GM19324 (cell line): ENCODE measurements around the gene SDC4.
A peak's percentile ranks its signal among the peaks of the same experiment; 100 is the strongest.
"Not testable (repeated sequence)": the region's sequence is repeated elsewhere in the genome, so short reads cannot be mapped to it uniquely, and the experiment has no call there.

Experiments used
- ATAC-seq: cut with Tn5 transposase; IDR thresholded peaks from one replicate; pipeline ENCODE4 v1.9.1; 2021; ENCODE audit warnings: mild to moderate bottlenecking, moderate library complexity; ENCODE audit not compliant: unreplicated experiment, low FRiP score

The SDC4 gene

GRCh38 chr20:45365444-45365970, 17.3 kb upstream of the SDC4 start:
- no peak for ATAC-seq

- no peak for ATAC-seq
Observed at GRCh38 chr20:45363611-45364492, 15.6 kb upstream of the SDC4 start.

GRCh38 chr20:45362804-45363610, 14.8 kb upstream of the SDC4 start, which contains the start of gene SYS1:
Gene SYS1 (plus strand): TSS chr20:45363156. CDS start chr20:45363532, 376 bp downstream.
- ATAC-seq, result peak; percentile 91

GRCh38 chr20:45361793-45362192, 13.6 kb upstream of the SDC4 start:
- ATAC-seq, result no peak

GRCh38 chr20:45359406-45360148, 11.4 kb upstream of the SDC4 start:
- ATAC-seq, result no peak

- no peak for ATAC-seq
Observed at GRCh38 chr20:45359069-45359405, 10.8 kb upstream of the SDC4 start.

- ATAC-seq, result no peak
Observed at GRCh38 chr20:45358282-45359068, 10.3 kb upstream of the SDC4 start.

- no peak for ATAC-seq
Observed at GRCh38 chr20:45355209-45356084, 7.2 kb upstream of the SDC4 start.

GRCh38 chr20:45354423-45355208, 6.4 kb upstream of the SDC4 start:
- ATAC-seq, result no peak

- ATAC-seq, result no peak
Observed at GRCh38 chr20:45353746-45354145, 5.5 kb upstream of the SDC4 start.

GRCh38 chr20:45352729-45353128, 4.5 kb upstream of the SDC4 start:
- no peak for ATAC-seq

GRCh38 chr20:45350795-45351194, 2.6 kb upstream of the SDC4 start:
- ATAC-seq, result not testable (repeated sequence)

GRCh38 chr20:45350217-45350616, 2.0 kb upstream of the SDC4 start:
- ATAC-seq, result no peak

GRCh38 chr20:45347297-45347935, 808 bp downstream of the SDC4 start:
- ATAC-seq, result no peak

GRCh38 chr20:45346851-45347250, 1.4 kb downstream of the SDC4 start:
- no peak for ATAC-seq

- no peak for ATAC-seq
Observed at GRCh38 chr20:45346291-45346718, 1.9 kb downstream of the SDC4 start.

GRCh38 chr20:45345104-45345936, 2.9 kb downstream of the SDC4 start:
- ATAC-seq, result no peak
